ENCODE measurements around the gene NCAPD2.

The NCAPD2 gene

DNA sequence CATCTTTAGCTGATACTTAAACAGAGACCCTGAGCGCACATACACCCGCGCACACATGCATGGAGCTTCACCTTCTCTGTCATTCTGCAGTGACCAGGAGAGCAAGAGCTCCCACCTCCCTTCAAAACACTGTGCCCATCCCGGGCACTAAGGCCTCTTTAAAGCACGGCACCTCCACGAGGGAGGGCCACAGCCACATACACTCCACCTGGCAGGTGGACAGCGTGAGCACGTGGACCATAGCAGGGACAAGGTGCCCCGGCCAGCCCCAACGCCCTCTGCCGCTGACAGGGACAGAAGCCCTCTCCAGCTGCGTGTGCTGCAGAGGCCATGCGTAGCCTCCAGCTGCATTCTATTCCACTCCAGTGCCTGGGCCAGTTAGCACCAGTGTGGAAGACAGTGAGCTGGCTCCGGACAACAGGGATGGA, 45.8 kb downstream of the NCAPD2 start:
- no peak overlapping the region for H3K4me3 ChIP-seq (ENCODE audit: control insufficient read depth, low read depth, low read length)
- DNase-seq (ENCODE audit: low read depth), result no peak
- TF ChIP-seq, protein P1, sequence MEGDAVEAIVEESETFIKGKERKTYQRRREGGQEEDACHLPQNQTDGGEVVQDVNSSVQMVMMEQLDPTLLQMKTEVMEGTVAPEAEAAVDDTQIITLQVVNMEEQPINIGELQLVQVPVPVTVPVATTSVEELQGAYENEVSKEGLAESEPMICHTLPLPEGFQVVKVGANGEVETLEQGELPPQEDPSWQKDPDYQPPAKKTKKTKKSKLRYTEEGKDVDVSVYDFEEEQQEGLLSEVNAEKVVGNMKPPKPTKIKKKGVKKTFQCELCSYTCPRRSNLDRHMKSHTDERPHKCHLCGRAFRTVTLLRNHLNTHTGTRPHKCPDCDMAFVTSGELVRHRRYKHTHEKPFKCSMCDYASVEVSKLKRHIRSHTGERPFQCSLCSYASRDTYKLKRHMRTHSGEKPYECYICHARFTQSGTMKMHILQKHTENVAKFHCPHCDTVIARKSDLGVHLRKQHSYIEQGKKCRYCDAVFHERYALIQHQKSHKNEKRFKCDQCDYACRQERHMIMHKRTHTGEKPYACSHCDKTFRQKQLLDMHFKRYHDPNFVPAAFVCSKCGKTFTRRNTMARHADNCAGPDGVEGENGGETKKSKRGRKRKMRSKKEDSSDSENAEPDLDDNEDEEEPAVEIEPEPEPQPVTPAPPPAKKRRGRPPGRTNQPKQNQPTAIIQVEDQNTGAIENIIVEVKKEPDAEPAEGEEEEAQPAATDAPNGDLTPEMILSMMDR (IDR thresholded peaks at IDR 0.05; ENCODE audit: control insufficient read depth, insufficient read depth, low read depth, low read length, missing control alignments), result no peak

DNA sequence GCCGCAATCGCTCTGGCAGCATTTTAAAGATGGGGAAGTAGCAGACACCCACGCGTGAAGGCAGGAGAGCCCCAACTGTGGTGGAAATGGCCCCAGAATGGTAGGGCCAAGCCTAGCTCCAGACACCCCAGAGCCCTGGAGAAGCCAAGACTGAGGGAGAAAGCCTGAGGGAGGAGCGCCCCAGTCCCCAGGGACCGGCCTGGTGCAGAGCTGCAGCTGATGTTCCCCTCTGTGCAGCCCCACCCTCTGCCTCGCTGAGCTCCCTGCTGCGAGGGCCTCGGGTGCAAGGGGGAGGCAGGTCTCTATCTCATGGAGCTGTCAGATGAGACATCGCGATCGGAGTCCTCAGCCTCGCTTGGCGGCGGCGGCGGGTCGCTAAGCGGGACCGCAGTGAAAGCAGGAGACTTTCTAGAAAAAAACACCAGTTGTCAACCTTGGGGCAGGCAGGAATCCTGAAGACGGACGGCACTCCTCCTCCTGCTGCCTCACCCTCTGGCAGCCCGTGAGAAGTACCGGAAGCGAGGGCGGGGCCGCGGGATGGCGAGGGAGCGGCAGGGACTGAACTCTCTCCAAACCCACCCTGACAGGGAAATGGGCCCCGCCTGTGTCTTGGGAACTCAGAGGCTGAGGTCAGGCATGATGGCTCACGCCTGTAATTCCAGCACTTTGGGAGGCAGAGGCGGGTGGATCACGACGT, 46.4 kb downstream of the NCAPD2 start:
- peak; percentile 84 for DNase-seq (ENCODE audit: low read depth)
- H3K4me3 ChIP-seq (ENCODE audit: control insufficient read depth, low read depth, low read length), result no peak overlapping the region
- TF ChIP-seq, protein P1 (IDR thresholded peaks at IDR 0.05; ENCODE audit: control insufficient read depth, insufficient read depth, low read depth, low read length, missing control alignments), result no peak

DNA sequence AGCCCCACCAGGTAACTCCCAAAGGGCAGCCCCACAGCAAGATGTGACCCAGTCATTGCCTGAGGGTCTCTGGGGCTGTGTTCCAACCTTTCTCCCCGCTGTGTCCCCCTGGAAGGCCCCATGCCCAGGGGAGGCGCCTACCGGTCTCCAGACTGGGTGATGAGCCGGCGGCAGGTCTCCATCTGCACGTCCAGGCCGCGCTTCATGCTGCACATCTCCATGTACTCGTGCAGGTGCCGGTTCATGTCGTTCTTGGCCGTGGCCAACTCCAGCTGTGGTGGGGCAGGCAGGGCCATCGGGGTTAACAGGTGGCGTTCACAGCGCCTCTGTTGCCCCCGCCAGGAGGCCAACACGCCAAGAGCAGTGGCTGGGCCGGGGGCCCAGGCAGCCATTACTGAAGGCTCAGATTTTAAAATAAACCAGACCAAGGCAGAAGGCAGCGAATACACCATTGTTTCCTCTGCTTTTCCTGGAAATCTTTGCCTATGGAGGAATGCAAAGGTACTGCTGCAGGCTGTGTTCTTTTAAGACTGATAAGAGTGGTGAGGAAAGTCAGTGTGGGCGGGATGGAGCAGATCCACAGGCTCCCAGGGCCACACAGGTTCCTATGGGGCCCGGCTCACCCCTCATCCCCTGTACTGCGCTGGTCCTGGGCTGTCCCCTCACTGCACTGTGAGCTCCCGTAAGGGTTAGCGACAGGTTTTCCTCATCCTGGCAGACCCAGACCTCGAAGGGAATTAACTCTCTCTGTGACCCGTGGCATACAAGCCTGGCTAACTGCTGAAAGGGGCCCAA, 47.7 kb downstream of the NCAPD2 start:
- no peak overlapping the region for H3K4me3 ChIP-seq (ENCODE audit: control insufficient read depth, low read depth, low read length)
- TF ChIP-seq, protein P1 (IDR thresholded peaks at IDR 0.05; ENCODE audit: control insufficient read depth, insufficient read depth, low read depth, low read length, missing control alignments), result no peak
- DNase-seq (ENCODE audit: low read depth), result no peak

DNA sequence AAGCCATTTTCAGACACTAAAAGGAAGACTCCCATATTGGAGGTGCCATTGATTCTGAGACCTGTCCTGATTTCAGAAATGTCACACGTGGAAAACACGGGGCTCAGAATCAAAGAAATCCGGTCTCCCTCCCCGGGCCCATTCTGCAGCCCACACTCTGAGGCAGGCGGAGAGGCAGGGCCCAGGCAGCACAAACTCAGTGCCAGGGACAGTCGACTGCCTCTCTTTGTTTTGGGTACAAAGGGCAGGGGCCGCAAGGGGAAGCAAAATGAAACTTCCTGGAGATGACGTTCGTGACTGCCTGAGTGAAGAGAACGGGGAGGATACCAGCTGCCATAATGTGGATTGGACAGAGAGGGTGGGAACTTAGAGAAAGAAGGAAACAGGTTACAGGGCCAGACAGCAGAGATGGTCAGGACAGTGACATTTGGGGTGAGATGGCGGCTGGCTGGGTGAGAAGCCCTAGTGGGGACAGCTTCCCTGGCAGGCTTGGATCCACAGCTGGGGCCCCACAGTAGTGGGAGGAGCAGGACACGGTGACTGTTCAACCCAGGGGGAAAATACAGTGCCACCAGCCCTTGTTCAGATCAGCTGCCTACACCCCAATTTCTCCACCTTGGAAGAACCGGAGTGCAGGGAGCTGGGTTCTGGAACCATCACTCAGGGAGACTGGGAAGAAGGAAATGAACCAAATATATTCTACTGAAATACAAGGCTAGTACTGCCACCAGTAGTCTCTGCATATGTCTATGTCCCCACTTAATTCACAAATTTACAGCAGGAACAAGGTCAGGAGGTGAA, 48.5 kb downstream of the NCAPD2 start:
- no peak overlapping the region for H3K4me3 ChIP-seq (ENCODE audit: control insufficient read depth, low read depth, low read length)
- TF ChIP-seq, protein P1 (IDR thresholded peaks at IDR 0.05; ENCODE audit: control insufficient read depth, insufficient read depth, low read depth, low read length, missing control alignments), result no peak
- no peak for DNase-seq (ENCODE audit: low read depth)

DNA sequence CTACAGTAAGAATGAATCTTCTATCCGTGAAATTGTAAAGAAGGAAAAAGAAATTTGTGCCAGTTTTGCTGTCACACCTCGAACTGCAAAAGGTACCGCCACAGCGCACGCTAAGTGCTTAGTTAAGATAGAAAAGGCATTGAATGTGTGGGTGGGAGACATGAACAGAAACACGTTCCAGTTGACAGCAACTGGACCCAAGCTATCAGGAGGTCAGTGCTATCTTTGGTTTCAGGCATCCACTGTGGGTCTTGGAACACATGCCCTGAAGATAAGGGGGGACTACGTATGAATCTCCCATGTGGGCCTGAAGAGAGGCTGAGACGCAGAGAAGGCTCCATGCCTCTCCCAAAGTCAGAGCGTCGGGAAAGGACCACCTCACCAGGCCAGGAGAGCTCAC, 52.1 kb downstream of the NCAPD2 start:
- no peak for DNase-seq (ENCODE audit: low read depth)
- H3K4me3 ChIP-seq (ENCODE audit: control insufficient read depth, low read depth, low read length), result no peak overlapping the region
- TF ChIP-seq, protein P1 (IDR thresholded peaks at IDR 0.05; ENCODE audit: control insufficient read depth, insufficient read depth, low read depth, low read length, missing control alignments), result no peak

DNA sequence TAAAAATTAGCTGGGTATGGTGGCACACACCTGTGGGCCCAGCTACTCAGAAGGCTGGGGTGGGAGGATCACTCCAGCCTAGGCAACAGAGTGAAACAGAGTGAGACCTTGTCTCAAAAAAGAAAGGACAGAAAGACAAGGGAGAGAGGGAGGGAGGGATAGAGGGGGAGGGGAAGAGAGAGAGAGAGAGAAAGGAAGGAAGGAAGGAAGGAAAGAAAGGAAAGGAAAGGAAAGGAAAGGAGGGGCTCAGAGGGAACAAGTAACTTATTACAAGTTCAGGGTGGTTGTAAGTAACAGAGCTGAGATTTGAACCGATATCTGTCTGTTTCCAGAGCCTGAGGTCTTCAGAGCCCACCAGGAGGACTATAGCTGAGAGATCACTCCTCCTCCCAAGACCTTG, 53.7 kb downstream of the NCAPD2 start:
- H3K4me3 ChIP-seq (ENCODE audit: control insufficient read depth, low read depth, low read length), result peak overlapping the region; percentile 38
- TF ChIP-seq, protein P1 (IDR thresholded peaks at IDR 0.05; ENCODE audit: control insufficient read depth, insufficient read depth, low read depth, low read length, missing control alignments), result no peak
- no peak for DNase-seq (ENCODE audit: low read depth)
